ENCODE measurements around the gene TMEM131.
"Not testable (repeated sequence)": the region's sequence is repeated elsewhere in the genome, so short reads cannot be mapped to it uniquely, and the experiment has no call there.

TMEM131 gene

GRCh38 chr2:97848306-97848705 is 147.4 kb downstream of the TMEM131 start:
- DNase-seq: no peak

GRCh38 chr2:97846716-97847115 is 149.0 kb downstream of the TMEM131 start:
- DNase-seq: not testable (repeated sequence)

- no peak for DNase-seq
Measured at GRCh38 chr2:97845818-97846217, 149.9 kb downstream of the TMEM131 start.

- no peak for DNase-seq
Measured at GRCh38 chr2:97845133-97845532, 150.6 kb downstream of the TMEM131 start.

- peak; percentile 92 for DNase-seq
Measured at GRCh38 chr2:97844311-97844859, 151.4 kb downstream of the TMEM131 start.

- DNase-seq: no peak
Measured at GRCh38 chr2:97840198-97840597, 155.6 kb downstream of the TMEM131 start.

GRCh38 chr2:97834610-97835009 is 161.1 kb downstream of the TMEM131 start:
- no peak for DNase-seq

GRCh38 chr2:97831121-97831520 is 164.6 kb downstream of the TMEM131 start:
- DNase-seq: no peak

- DNase-seq: not testable (repeated sequence)
Measured at GRCh38 chr2:97829255-97829654, 166.5 kb downstream of the TMEM131 start.

GRCh38 chr2:97827013-97827412 is 168.7 kb downstream of the TMEM131 start:
- not testable (repeated sequence) for DNase-seq

GRCh38 chr2:97826266-97826847 is 169.4 kb downstream of the TMEM131 start:
- DNase-seq: not testable (repeated sequence)

- not testable (repeated sequence) for DNase-seq
Measured at GRCh38 chr2:97824011-97824410, 171.7 kb downstream of the TMEM131 start.

GRCh38 chr2:97821862-97822261 is 173.9 kb downstream of the TMEM131 start:
- DNase-seq: not testable (repeated sequence)

- DNase-seq: no peak
Measured at GRCh38 chr2:97819754-97820153, 176.0 kb downstream of the TMEM131 start.

GRCh38 chr2:97816411-97816810 is 179.3 kb downstream of the TMEM131 start:
- no peak for DNase-seq

- DNase-seq: no peak
Measured at GRCh38 chr2:97812931-97813330, 182.8 kb downstream of the TMEM131 start.

GRCh38 chr2:97808816-97809215 is 186.9 kb downstream of the TMEM131 start:
- DNase-seq: no peak

GRCh38 chr2:97806738-97807618 is 188.8 kb downstream of the TMEM131 start:
- peak; percentile 33 for DNase-seq

GRCh38 chr2:97805776-97806175 is 190.0 kb downstream of the TMEM131 start:
- DNase-seq: no peak

- no peak for DNase-seq
Measured at GRCh38 chr2:97801028-97801427, 194.7 kb downstream of the TMEM131 start.

- no peak for DNase-seq
Measured at GRCh38 chr2:97798416-97798815, 197.3 kb downstream of the TMEM131 start.

- DNase-seq: no peak
Measured at GRCh38 chr2:97797355-97797754, 198.4 kb downstream of the TMEM131 start.

- no peak for DNase-seq
Measured at GRCh38 chr2:97796465-97797126, 199.2 kb downstream of the TMEM131 start.
